NCI-H2081 (cell line): ENCODE data around the gene PPFIA1.
A peak's percentile ranks its signal among the peaks of the same experiment; 100 is the strongest.

Experiments used
- DNase-seq, 2 experiments: peaks; one replicate each; lab custom pipeline; 2025; lab: John Stamatoyannopoulos, UW

Gene PPFIA1

GRCh38 chr11:70270104-70270876 lies at the start of gene PPFIA1:
Gene PPFIA1 (plus strand): TSS chr11:70270690. CDS start chr11:70272173, 1,483 bp downstream.
- DNase-seq = peak; percentile 94

- DNase-seq = no peak
Observed at GRCh38 chr11:70220920-70221319, 49.6 kb upstream of the PPFIA1 start.

- no peak for DNase-seq
Observed at GRCh38 chr11:70225681-70226177, 44.8 kb upstream of the PPFIA1 start.

- DNase-seq = no peak
Observed at GRCh38 chr11:70226183-70226582, 44.3 kb upstream of the PPFIA1 start.

- no peak for DNase-seq
Observed at GRCh38 chr11:70226967-70227366, 43.5 kb upstream of the PPFIA1 start.

GRCh38 chr11:70229737-70230136 lies 40.8 kb upstream of the PPFIA1 start:
- DNase-seq = no peak

GRCh38 chr11:70230151-70230839 lies 40.2 kb upstream of the PPFIA1 start:
- DNase-seq = no peak

GRCh38 chr11:70230840-70231710 lies 39.4 kb upstream of the PPFIA1 start:
- DNase-seq = no peak

- no peak for DNase-seq
Observed at GRCh38 chr11:70233034-70233433, 37.5 kb upstream of the PPFIA1 start.

GRCh38 chr11:70233511-70233934 lies 37.0 kb upstream of the PPFIA1 start:
- no peak for DNase-seq

- DNase-seq = no peak
Observed at GRCh38 chr11:70233962-70234361, 36.5 kb upstream of the PPFIA1 start.

GRCh38 chr11:70240337-70240736 lies 30.2 kb upstream of the PPFIA1 start:
- DNase-seq = no peak

- DNase-seq = no peak
Observed at GRCh38 chr11:70241709-70242108, 28.8 kb upstream of the PPFIA1 start.

- DNase-seq = no peak
Observed at GRCh38 chr11:70242885-70243284, 27.6 kb upstream of the PPFIA1 start.

GRCh38 chr11:70243912-70244652 lies 26.4 kb upstream of the PPFIA1 start:
- no peak for DNase-seq

- DNase-seq = no peak
Observed at GRCh38 chr11:70244698-70245097, 25.8 kb upstream of the PPFIA1 start.

- DNase-seq = no peak
Observed at GRCh38 chr11:70246196-70246595, 24.3 kb upstream of the PPFIA1 start.

- DNase-seq = no peak
Observed at GRCh38 chr11:70247042-70247709, 23.3 kb upstream of the PPFIA1 start.

- no peak for DNase-seq
Observed at GRCh38 chr11:70247710-70248072, 22.8 kb upstream of the PPFIA1 start.

- DNase-seq = no peak
Observed at GRCh38 chr11:70250876-70251658, 19.4 kb upstream of the PPFIA1 start.
